ENCODE results near the gene SHE.
"Not testable (repeated sequence)": the region's sequence is repeated elsewhere in the genome, so short reads cannot be mapped to it uniquely, and the experiment has no call there.

Gene SHE

GRCh38 chr1:154514066-154514553, 11.9 kb upstream of the SHE start:
- no peak for DNase-seq (ENCODE audit: low read depth)

- no peak for DNase-seq (ENCODE audit: low read depth)
These were observed 10.5 kb upstream of the SHE start for GRCh38 chr1:154512760-154513159.

GRCh38 chr1:154503898-154504297, 1.7 kb upstream of the SHE start:
- no peak for DNase-seq (ENCODE audit: low read depth)

GRCh38 chr1:154502744-154503115, 518 bp upstream of the SHE start:
- no peak for DNase-seq (ENCODE audit: low read depth)

- DNase-seq (ENCODE audit: low read depth): no peak
These were observed 668 bp downstream of the SHE start for GRCh38 chr1:154501423-154502065.

GRCh38 chr1:154500533-154500932, 1.7 kb downstream of the SHE start:
- DNase-seq (ENCODE audit: low read depth): no peak

GRCh38 chr1:154499446-154499845, 2.8 kb downstream of the SHE start:
- no peak for DNase-seq (ENCODE audit: low read depth)

GRCh38 chr1:154497026-154497806, 5.0 kb downstream of the SHE start:
- no peak for DNase-seq (ENCODE audit: low read depth)

- DNase-seq (ENCODE audit: low read depth): no peak
These were observed 5.8 kb downstream of the SHE start for GRCh38 chr1:154496383-154496782.

GRCh38 chr1:154495496-154496273, 6.5 kb downstream of the SHE start:
- DNase-seq (ENCODE audit: low read depth): no peak

- DNase-seq (ENCODE audit: low read depth): no peak
These were observed 8.9 kb downstream of the SHE start for GRCh38 chr1:154493276-154493675.

- no peak for DNase-seq (ENCODE audit: low read depth)
These were observed 10.1 kb downstream of the SHE start for GRCh38 chr1:154492115-154492514.

GRCh38 chr1:154490317-154490716, 11.9 kb downstream of the SHE start:
- DNase-seq (ENCODE audit: low read depth): no peak

- no peak for DNase-seq (ENCODE audit: low read depth)
These were observed 12.4 kb downstream of the SHE start for GRCh38 chr1:154489695-154490274.

GRCh38 chr1:154488922-154489321, 13.3 kb downstream of the SHE start:
- no peak for DNase-seq (ENCODE audit: low read depth)

- not testable (repeated sequence) for DNase-seq (ENCODE audit: low read depth)
These were observed 15.5 kb downstream of the SHE start for GRCh38 chr1:154486756-154487155.

- DNase-seq (ENCODE audit: low read depth): no peak
These were observed 16.2 kb downstream of the SHE start for GRCh38 chr1:154485910-154486496.

GRCh38 chr1:154485106-154485505, 17.1 kb downstream of the SHE start:
- no peak for DNase-seq (ENCODE audit: low read depth)

- DNase-seq (ENCODE audit: low read depth): no peak
These were observed 18.0 kb downstream of the SHE start for GRCh38 chr1:154483941-154484803.

GRCh38 chr1:154481053-154481452, 21.2 kb downstream of the SHE start:
- no peak for DNase-seq (ENCODE audit: low read depth)

Data from stromal cell of bone marrow (primary cell).